HFFc6 (cell line): Measurements from ENCODE around the gene WRNIP1. TPM values are rescaled to one million over a fixed set of nuclear protein-coding genes. Genes with fewer than 3 reads are reported as not detected.

Experiments used
- DNase-seq: peaks from one replicate; pipeline ENCODE4 v3.0.0-alpha.2; 2018
- H3K27ac Mint-ChIP-seq: 2 replicates; pipeline ENCODE4 v1.8.0; 2020; ENCODE audit warnings: mild to moderate bottlenecking, mixed read lengths
- H3K27me3 Mint-ChIP-seq: 2 replicates; pipeline ENCODE4 v1.8.0; 2021; ENCODE audit warnings: mild to moderate bottlenecking, moderate library complexity, mixed read lengths; ENCODE audit not compliant: insufficient read depth
- H3K36me3 Mint-ChIP-seq: 2 replicates; pipeline ENCODE4 v1.8.0; 2021; ENCODE audit warnings: low read depth, mixed read lengths
- H3K4me1 Mint-ChIP-seq: 2 replicates; pipeline ENCODE4 v1.8.0; 2020; ENCODE audit warnings: low read depth, mixed read lengths
- H3K4me3 Mint-ChIP-seq: 2 replicates; pipeline ENCODE4 v1.8.0; 2020; ENCODE audit warnings: mild to moderate bottlenecking, moderate library complexity, mixed read lengths
- H3K9me3 Mint-ChIP-seq: 2 replicates; pipeline ENCODE4 v1.8.0; 2020; ENCODE audit warnings: mild to moderate bottlenecking, mixed read lengths
- total RNA-seq, 6 experiments: library from RNA; stranded (reverse); fragmentation: NEBNext Ultra II Directional; extraction: Animal tissue kit (Norgen Biotek cat#: 25700); gene quantifications; 2 replicates in 1 of 6; 3 replicates in 5 of 6; pipeline ENCODE4 v1.2.3, GENCODE V29; 2021
- TF ChIP-seq, protein P1 (sequence below): fragments of 200-600 bp; sonication (generic); IDR thresholded peaks from 2 replicates; pipeline ENCODE4 v1.5.0; 2021; ENCODE audit warnings: antibody characterized with exemption, mild to moderate bottlenecking

The WRNIP1 gene
- total RNA-seq, 6 experiments from 2014 or later: 31.9 to 40.4 (median 33.5) TPM

DNA sequence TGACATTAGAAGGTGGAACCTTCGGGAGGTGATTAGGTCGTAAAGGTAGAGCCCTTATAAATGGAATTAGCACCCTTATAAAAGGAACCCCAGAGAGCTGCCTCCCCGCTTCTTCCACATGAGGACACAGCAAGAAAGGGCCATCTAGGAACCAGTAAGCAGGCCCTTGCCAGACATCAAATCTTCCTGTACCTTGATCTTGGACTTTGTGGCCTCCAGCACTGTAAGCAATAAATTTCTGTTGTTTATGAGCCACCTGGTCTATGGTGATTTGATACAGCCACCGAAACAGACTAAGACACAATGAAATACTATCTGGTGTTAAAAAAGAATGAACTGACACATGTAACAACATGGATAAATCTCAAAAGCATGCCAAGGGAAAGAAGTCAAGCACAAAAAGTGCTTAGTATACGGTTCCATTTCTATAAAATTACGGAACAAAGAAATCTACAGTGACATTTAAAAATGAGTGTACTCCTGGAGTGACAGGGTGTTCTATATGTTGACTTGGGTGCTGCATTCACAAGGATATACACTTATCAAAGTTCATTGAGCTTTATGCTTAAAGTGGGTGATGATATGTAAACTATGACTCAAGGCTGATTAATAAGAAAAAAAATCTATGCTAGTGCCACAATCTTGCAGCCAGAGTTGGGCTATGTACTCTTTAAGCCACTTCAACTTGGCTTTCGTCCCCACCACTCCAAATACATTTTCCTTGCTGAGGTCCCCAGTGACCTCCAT lies 58.1 kb downstream of the WRNIP1 start:
- Mint-ChIP-seq H3K27ac (no peak overlapping the region), H3K36me3 (no peaks in the 10 kb centered on the region), H3K4me1 (peaks cover 22% of the 10 kb centered on the region), H3K27me3 (no peaks in the 10 kb centered on the region; the same call in none of the 2 replicates), H3K4me3 (no peak overlapping the region), H3K9me3 (no peaks in the 10 kb centered on the region)
- no peak for DNase-seq
- TF ChIP-seq, protein P1, sequence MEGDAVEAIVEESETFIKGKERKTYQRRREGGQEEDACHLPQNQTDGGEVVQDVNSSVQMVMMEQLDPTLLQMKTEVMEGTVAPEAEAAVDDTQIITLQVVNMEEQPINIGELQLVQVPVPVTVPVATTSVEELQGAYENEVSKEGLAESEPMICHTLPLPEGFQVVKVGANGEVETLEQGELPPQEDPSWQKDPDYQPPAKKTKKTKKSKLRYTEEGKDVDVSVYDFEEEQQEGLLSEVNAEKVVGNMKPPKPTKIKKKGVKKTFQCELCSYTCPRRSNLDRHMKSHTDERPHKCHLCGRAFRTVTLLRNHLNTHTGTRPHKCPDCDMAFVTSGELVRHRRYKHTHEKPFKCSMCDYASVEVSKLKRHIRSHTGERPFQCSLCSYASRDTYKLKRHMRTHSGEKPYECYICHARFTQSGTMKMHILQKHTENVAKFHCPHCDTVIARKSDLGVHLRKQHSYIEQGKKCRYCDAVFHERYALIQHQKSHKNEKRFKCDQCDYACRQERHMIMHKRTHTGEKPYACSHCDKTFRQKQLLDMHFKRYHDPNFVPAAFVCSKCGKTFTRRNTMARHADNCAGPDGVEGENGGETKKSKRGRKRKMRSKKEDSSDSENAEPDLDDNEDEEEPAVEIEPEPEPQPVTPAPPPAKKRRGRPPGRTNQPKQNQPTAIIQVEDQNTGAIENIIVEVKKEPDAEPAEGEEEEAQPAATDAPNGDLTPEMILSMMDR: no peak

DNA sequence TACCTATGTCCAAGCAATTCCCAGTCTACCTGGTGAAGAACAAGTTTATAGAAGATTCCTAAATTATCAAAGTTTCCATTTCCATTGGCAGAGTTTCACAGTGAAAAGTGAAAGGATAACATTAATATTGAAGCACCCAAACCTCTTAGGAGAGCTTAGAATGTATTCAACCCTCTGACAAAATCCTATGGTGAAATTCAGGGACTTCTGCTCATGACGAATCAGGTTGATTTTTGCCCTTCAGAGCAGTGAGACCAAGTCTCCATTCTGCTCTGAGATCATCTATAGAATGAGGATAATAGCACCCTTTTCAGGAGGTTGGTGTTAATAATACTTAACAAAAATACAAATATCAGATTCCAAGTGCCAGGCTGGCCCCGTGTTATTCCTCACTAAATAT lies 60.9 kb downstream of the WRNIP1 start:
- no peak overlapping the region for H3K4me3 Mint-ChIP-seq
- no peaks in the 10 kb centered on the region; the same call in none of the 2 replicates for H3K27me3 Mint-ChIP-seq
- peaks cover 12% of the 10 kb centered on the region for H3K4me1 Mint-ChIP-seq
- TF ChIP-seq, protein P1: no peak
- no peak for DNase-seq
- no peak overlapping the region for H3K27ac Mint-ChIP-seq
- H3K36me3 Mint-ChIP-seq: peaks cover 5% of the 10 kb centered on the region; the same call in 1 of the 2 replicates
- H3K9me3 Mint-ChIP-seq: no peaks in the 10 kb centered on the region

DNA sequence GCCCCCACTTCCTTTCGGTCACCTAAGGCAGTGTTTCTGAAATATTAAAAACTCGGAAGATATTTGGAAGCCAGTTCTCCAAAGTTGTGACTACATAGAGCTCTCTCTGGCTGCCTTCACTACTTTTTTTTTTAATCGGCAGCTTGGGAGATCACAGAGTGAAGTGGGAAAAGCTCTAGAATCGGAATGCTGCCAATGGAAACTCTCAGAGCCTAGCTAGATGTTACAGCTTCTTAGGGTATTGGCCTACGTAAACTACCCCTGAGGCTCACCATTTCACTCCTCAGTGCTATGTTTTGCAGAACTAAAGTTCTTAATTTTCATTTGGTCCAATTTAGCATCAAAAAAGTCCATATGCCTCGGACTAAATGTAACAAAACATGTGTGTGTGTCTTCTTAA lies 61.9 kb downstream of the WRNIP1 start:
- peaks cover 11% of the 10 kb centered on the region for H3K36me3 Mint-ChIP-seq
- TF ChIP-seq, protein P1: no peak
- no peak overlapping the region for H3K4me3 Mint-ChIP-seq
- peaks cover 12% of the 10 kb centered on the region for H3K4me1 Mint-ChIP-seq
- no peak overlapping the region for H3K27ac Mint-ChIP-seq
- no peak for DNase-seq
- H3K9me3 Mint-ChIP-seq: no peaks in the 10 kb centered on the region
- H3K27me3 Mint-ChIP-seq: no peaks in the 10 kb centered on the region; the same call in none of the 2 replicates

DNA sequence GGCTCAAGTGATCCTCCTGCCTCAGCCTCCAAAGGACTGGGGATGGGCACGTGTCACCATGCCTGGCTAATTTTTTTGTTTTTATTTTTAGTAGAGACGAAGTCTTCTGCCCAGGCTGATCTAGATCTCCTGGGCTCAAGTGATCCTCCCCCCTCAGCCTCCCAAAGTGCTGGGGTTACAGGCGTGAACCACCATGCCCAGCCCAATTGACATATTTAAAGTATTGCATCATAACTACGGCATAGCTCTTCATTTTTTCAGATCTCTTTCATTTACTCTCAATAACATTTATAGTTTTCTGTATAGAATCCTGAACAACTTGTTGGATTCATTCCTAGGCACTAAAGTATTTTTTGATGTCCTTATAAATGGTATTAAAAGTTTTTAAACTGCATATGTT lies 63.4 kb downstream of the WRNIP1 start:
- Mint-ChIP-seq H3K27me3 (no peaks in the 10 kb centered on the region; the same call in 1 of the 2 replicates), H3K4me1 (peaks cover 5% of the 10 kb centered on the region), H3K4me3 (no peak overlapping the region), H3K9me3 (no peaks in the 10 kb centered on the region), H3K36me3 (peaks cover 20% of the 10 kb centered on the region), H3K27ac (no peak overlapping the region)
- TF ChIP-seq, protein P1: no peak
- no peak for DNase-seq

DNA sequence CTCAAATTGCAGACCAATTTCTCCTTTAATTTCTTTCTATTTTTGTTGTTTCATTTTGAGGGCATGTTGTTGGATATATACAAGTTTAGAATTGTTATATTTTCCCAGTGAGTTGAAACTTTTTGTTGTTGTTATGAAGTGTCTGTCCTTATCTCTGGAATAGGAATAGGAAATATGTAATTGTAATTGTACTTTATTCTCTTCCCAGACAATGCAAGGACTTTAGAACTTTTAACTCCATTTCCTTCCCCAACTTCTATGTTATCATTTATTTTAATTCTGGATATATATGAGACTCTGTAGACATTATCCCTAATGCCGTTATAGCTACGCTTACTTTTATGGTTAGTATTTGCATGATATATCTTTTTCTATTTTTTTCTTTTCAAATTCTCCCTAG lies 64.1 kb downstream of the WRNIP1 start:
- TF ChIP-seq, protein P1: no peak
- no peaks in the 10 kb centered on the region for H3K4me1 Mint-ChIP-seq
- H3K27ac Mint-ChIP-seq: no peak overlapping the region
- peaks cover 26% of the 10 kb centered on the region for H3K36me3 Mint-ChIP-seq
- H3K27me3 Mint-ChIP-seq: no peaks in the 10 kb centered on the region; the same call in 1 of the 2 replicates
- no peaks in the 10 kb centered on the region for H3K9me3 Mint-ChIP-seq
- H3K4me3 Mint-ChIP-seq: no peak overlapping the region
- DNase-seq: no peak
